Gastroesophageal sphincter (tissue), 4 donors: ENCODE data around the gene RTN4R. TPM values are rescaled to one million over a fixed set of nuclear protein-coding genes. Genes with fewer than 3 reads are reported as not detected.
"Not testable (repeated sequence)": the region's sequence is repeated elsewhere in the genome, so short reads cannot be mapped to it uniquely, and the experiment has no call there.

Experiments
- ATAC-seq: fragments of 150-250 bp; one replicate; pipeline ENCODE4 v1.9.1; 2016; ENCODE audit warnings: mild to moderate bottlenecking, moderate library complexity
- H3K27ac ChIP-seq, 4 donors: fragments of 200-600 bp; sonication (generic) in 3 of 4; 1 replicate in 3 of 4; 2 replicates in 1 of 4; pipeline ENCODE4 v1.5.1; 2016 to 2019
- H3K27me3 ChIP-seq: fragments of 200-600 bp; sonication (generic); one replicate; pipeline ENCODE4 v1.5.1; 2019
- H3K36me3 ChIP-seq, 2 donors: fragments of 200-600 bp; sonication (generic); one replicate each; pipeline ENCODE4 v1.5.1; 2019; ENCODE audit warnings: control low read depth in 1 of 2
- H3K4me1 ChIP-seq, 3 donors: fragments of 200-600 bp; sonication (generic); 1 replicate in 2 of 3; 2 replicates in 1 of 3; pipeline ENCODE4 v1.5.1; 2016 to 2019; ENCODE audit warnings: control low read depth in 2 of 3
- H3K4me3 ChIP-seq, 2 donors: fragments of 200-600 bp; sonication (generic); one replicate each; pipeline ENCODE4 v1.5.1; 2019; ENCODE audit warnings: mild to moderate bottlenecking in 1 of 2, moderate library complexity in 1 of 2
- H3K9me3 ChIP-seq, 3 donors: fragments of 200-600 bp; sonication (generic); one replicate each; pipeline ENCODE4 v1.5.1; 2017 to 2019; ENCODE audit warnings: control low read depth in 2 of 3
- CTCF ChIP-seq, 4 experiments: fragments of 200-600 bp in 2 of 4; fragments of 450-650 bp in 2 of 4; sonication (generic) in 1 of 4; IDR thresholded peaks; one replicate each; pipeline ENCODE4 v1.5.1; 2017 to 2019; ENCODE audit warnings: antibody characterized with exemption in 4 of 4, mild to moderate bottlenecking in 2 of 4, moderate library complexity in 2 of 4
- EP300 ChIP-seq: sonication (generic); formaldehyde crosslinking; IDR thresholded peaks from one replicate; pipeline ENCODE4 v1.6.1; 2017; ENCODE audit warnings: antibody characterized with exemption, mild to moderate bottlenecking
- POLR2A ChIP-seq, 2 donors: fragments of 450-650 bp; IDR thresholded peaks; one replicate each; pipeline ENCODE4 v1.6.1; 2017; ENCODE audit warnings: antibody characterized with exemption in 2 of 2, mild to moderate bottlenecking in 2 of 2, moderate library complexity in 1 of 2
- POLR2AphosphoS5 ChIP-seq: sonication (generic); formaldehyde crosslinking; IDR thresholded peaks from one replicate; pipeline ENCODE4 v1.6.1; 2017; ENCODE audit warnings: antibody characterized with exemption
- WGBS, 2 donors: methylation state at CpG; one replicate each; pipeline ENCODE4 v1.1.5; 2018; ENCODE audit warnings: low coverage in 1 of 2; 5-methylcytosine and 5-hydroxymethylcytosine counted together
- total RNA-seq, 4 donors: library from RNA; depleted of rRNA; stranded (reverse); fragments of >200 nt; gene quantifications; one replicate each; pipeline ENCODE4 v1.1.0, GENCODE V29; 2016

Gene RTN4R
- total RNA-seq, 4 donors from 2014 or later = 1.3 to 2.4 TPM; not detected in 2

DNA sequence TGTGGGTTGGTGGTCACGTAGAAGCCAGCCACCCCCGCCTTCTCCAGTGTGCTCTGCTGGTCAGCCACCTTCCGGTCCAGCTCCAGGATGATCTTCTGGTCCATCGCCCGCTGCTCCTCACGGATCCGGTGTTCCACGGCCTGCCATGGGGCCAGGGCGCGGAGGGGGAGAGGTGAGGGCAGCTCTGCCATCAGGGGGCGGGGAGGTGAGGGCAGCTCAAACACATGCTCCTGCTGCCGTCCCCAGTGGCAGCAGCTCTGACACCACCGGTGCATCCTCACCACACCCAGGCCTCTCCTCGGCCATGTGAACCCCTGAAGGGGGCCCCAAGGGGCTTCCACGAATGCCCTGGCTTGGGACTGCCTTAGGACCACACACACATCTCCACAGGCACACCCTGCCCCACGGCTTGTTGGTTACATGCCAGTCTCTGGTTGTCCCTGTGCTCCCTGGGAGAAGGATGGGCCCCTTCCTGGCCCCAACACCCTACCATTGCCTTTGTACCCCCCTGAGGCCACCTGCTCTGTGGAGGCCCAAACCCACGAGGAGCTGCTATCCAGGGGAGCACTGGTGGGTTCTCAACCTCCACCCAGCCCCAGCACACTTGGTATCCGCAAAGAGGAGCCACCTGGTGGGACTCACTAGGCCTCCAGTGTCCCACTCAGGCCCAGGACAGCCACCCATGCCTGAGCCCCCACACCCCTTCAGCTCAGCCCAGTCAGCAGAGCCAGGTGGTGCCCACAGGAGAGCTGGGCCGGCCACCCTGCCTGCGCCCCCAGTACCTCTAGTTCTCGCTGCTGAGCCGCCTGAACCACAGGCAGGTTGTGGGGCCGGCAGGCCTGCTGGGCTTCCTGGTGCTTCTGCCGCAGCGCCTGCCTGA, 47.5 kb upstream of the RTN4R start:
- WGBS, 2 donors = 87% methylated on average over 3 of the region's 25 CpGs; no CpG with 5 or more reads in 1 of the 2 donors
- Histone ChIP-seq H3K9me3 (no peaks in the 10 kb centered on the region), H3K27me3 (no peaks in the 10 kb centered on the region), H3K27ac (no peak overlapping the region), H3K4me1 (peaks cover 0 to 41% (median 12%) of the 10 kb centered on the region in 3 donors), H3K4me3 (no peak overlapping the region), H3K36me3 (peaks cover 0 to 20% of the 10 kb centered on the region in 2 donors)
- TF ChIP-seq CTCF (IDR thresholded peaks at IDR 0.05) (no peak), POLR2AphosphoS5 (no peak), POLR2A (IDR thresholded peaks at IDR 0.05) (no peak), EP300 (no peak)
- no peak for ATAC-seq

- H3K27ac ChIP-seq, H3K27me3 ChIP-seq, H3K4me3 ChIP-seq, H3K9me3 ChIP-seq, ATAC-seq: not testable (repeated sequence)
- 100% methylated on average over 2 of the region's 12 CpGs; no CpG with 5 or more reads in 1 of the 2 donors for WGBS, 2 donors
- Histone ChIP-seq H3K4me1 (peaks cover 0 to 38% (median 12%) of the 10 kb centered on the region in 3 donors), H3K36me3 (peaks cover 0 to 20% of the 10 kb centered on the region in 2 donors)
Measured at GRCh38 chr22:20314741-20315336, 46.7 kb upstream of the RTN4R start.

DNA sequence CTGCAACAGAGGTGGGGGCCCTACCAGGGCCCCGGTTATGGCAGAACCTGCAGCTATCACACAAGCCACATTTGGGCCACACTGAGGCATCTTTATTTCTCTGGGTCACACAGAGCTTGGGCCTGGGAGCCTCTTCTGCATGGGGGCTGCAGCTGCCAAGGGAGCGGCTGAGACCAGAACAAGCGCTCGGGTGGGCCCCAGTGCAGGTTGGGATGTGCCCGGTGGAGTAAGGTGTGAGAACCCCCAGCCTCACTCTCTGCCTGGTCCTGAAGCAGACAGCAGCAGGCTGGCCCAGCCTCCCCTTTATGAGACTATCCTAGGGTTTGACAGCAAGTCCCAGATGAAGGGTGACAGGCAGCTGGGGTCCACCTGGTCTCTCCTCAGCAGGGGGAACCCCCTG, 46.1 kb upstream of the RTN4R start:
- ATAC-seq = not testable (repeated sequence)

DNA sequence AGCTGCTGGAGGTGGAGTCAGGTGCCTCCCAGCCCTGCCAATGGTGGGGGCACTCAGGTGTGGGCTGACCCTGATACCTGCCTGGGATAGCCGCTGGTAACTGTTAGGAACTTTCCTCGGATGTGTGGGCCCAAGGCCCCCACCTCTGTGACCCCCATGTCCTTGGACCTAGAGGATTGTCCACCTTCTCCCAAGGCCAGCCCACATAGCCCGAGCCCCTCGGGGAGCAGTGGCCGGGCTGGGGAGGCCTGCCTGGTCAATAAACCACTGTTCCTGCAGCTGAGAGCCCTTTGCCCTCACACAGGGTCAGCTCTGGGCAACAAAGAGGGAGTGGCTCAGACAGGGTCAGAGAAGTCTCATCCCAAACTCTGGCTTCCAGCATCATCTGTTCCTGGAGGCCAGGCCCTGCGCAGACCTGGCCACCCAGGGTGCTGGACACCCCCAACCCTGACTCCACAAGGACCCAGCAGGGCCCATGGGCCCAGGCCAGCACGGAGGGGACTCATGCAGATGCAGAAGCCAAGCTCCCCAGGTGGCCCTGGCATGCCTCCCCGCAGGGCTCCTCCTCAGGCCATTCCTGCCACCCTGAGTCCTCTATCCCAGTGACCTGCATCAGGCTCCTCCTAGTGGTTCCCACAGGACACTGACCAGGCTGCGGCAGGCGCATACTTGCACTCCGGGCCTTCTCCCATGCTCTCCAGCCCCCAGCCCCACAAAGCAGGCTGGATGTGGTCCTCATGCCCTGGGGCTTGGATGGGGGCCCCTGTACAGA, 45.4 kb upstream of the RTN4R start:
- Histone ChIP-seq H3K36me3 (peaks cover 0 to 20% of the 10 kb centered on the region in 2 donors), H3K4me1 (peaks cover 0 to 29% (median 5%) of the 10 kb centered on the region in 3 donors)
- not testable (repeated sequence) for ATAC-seq, H3K27ac ChIP-seq, H3K4me3 ChIP-seq, H3K27me3 ChIP-seq, H3K9me3 ChIP-seq
- WGBS, 2 donors = 58% methylated on average over 2 of the region's 11 CpGs; no CpG with 5 or more reads in 1 of the 2 donors

More for the DNA sequence above, 46.1 kb upstream of the RTN4R start:
- Histone ChIP-seq H3K4me1 (peaks cover 0 to 36% (median 12%) of the 10 kb centered on the region in 3 donors), H3K36me3 (peaks cover 0 to 20% of the 10 kb centered on the region in 2 donors)
- H3K27me3 ChIP-seq, H3K27ac ChIP-seq, H3K9me3 ChIP-seq, H3K4me3 ChIP-seq: not testable (repeated sequence)
- no CpG with 5 or more reads among the region's 5 CpGs for WGBS, 2 donors

- 80% methylated on average over 2 of the region's 14 CpGs; no CpG with 5 or more reads in 1 of the 2 donors for WGBS, 2 donors
- no peak overlapping the region for H3K4me3 ChIP-seq
- H3K27me3 ChIP-seq = no peaks in the 10 kb centered on the region
- no peaks in the 10 kb centered on the region for H3K9me3 ChIP-seq
- H3K4me1 ChIP-seq = peaks cover 0 to 20% (median 0%) of the 10 kb centered on the region in 3 donors
- ATAC-seq = no peak
- TF ChIP-seq EP300 (no peak), POLR2A (IDR thresholded peaks at IDR 0.05) (no peak), POLR2AphosphoS5 (no peak), CTCF (IDR thresholded peaks at IDR 0.05) (no peak)
- no peak overlapping the region for H3K27ac ChIP-seq
- peaks cover 0 to 20% of the 10 kb centered on the region in 2 donors for H3K36me3 ChIP-seq
Measured at GRCh38 chr22:20312396-20313191, 44.5 kb upstream of the RTN4R start.

- not testable (repeated sequence) for H3K27me3 ChIP-seq, H3K4me1 ChIP-seq, H3K9me3 ChIP-seq, ATAC-seq, H3K27ac ChIP-seq, H3K4me3 ChIP-seq
- H3K36me3 ChIP-seq = peaks cover 0 to 20% of the 10 kb centered on the region in 2 donors
- 68 to 81% methylated on average over 9 to 10 of the region's 20 CpGs for WGBS, 2 donors
Measured at GRCh38 chr22:20311249-20312062, 43.3 kb upstream of the RTN4R start.

DNA sequence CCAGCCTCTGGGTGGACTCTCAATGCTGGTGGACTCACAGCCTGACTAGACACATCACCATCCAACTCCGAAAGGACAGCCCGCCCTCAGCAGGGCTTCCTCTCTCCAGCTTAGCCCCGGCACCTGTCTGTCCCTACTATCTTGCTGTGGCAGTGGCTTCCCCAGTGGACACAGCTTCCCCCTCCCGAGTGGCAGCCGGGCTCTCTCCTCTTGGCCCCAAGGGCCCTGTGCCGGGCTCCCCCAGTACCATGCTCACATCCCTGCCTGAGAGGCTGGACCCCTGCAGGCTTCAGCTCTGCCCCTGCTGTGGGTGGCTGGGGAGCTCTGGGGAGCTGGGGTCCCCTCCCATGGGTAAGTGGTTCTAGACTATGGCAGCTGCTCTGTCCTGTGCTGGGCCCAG, 42.7 kb upstream of the RTN4R start:
- H3K27ac ChIP-seq, H3K4me1 ChIP-seq, H3K9me3 ChIP-seq, H3K4me3 ChIP-seq, H3K27me3 ChIP-seq, ATAC-seq: not testable (repeated sequence)
- H3K36me3 ChIP-seq = peaks cover 0 to 20% of the 10 kb centered on the region in 2 donors
- WGBS, 2 donors = 100% methylated on average over 1 of the region's 6 CpGs; no CpG with 5 or more reads in 1 of the 2 donors

GRCh38 chr22:20310180-20310579, 42.1 kb upstream of the RTN4R start:
- H3K36me3 ChIP-seq = peaks cover 0 to 17% of the 10 kb centered on the region in 2 donors
- H3K27ac ChIP-seq, H3K4me3 ChIP-seq, ATAC-seq, H3K4me1 ChIP-seq, H3K27me3 ChIP-seq, H3K9me3 ChIP-seq: not testable (repeated sequence)
- WGBS, 2 donors = no CpG with 5 or more reads among the region's 7 CpGs
